OCI-LY7 (cell line): ENCODE results near the gene PSAPL1. TPM values are rescaled to one million over a fixed set of nuclear protein-coding genes. Genes with fewer than 3 reads are reported as not detected.

Experiments used
- BruUV-seq: library from RNA; stranded (reverse); fragments of 400-500 nt; replicated peaks from 2 replicates; lab custom pipeline; 2021; lab: Mats Ljungman, UMichigan
- CTCF ChIA-PET: fragments of 300-600 bp; sonication (Branson Sonifier 250); formaldehyde crosslinking; loops from one replicate; lab custom pipeline; 2022; ENCODE audit warnings: antibody characterized with exemption; ENCODE audit not compliant: unreplicated experiment; lab: Charles Lee
- POLR2A ChIA-PET: fragments of 300-600 bp; sonication (Branson Sonifier 250); formaldehyde crosslinking; loops from one replicate; lab custom pipeline; 2022; ENCODE audit warnings: antibody characterized with exemption; lab: Charles Lee
- DNase-seq: peaks from one replicate; pipeline ENCODE4 v3.0.0-alpha.2; 2015; ENCODE audit warnings: low spot score
- H2AFZ ChIP-seq: fragments of 200-600 bp; sonication (generic), shearing (Covaris generic); 2 replicates; pipeline ENCODE4 v1.6.1; 2014; ENCODE audit warnings: mild to moderate bottlenecking, antibody characterized with exemption, low read length, moderate library complexity
- H3K27ac ChIP-seq: fragments of 200-600 bp; sonication (generic); 2 replicates; pipeline ENCODE4 v1.5.1; 2014; ENCODE audit warnings: mixed run types, low read depth, mild to moderate bottlenecking, moderate library complexity, low read length, inconsistent platforms; ENCODE audit not compliant: poor library complexity, severe bottlenecking
- H3K36me3 ChIP-seq: fragments of 200-600 bp; sonication (generic); 2 replicates; pipeline ENCODE4 v1.6.1; 2014; ENCODE audit warnings: mild to moderate bottlenecking, antibody characterized with exemption, low read length, moderate library complexity, mixed read lengths; ENCODE audit not compliant: insufficient read depth
- H3K4me1 ChIP-seq: fragments of 200-600 bp; sonication (generic); 2 replicates; pipeline ENCODE4 v1.5.1; 2014; ENCODE audit warnings: mild to moderate bottlenecking, low read length; ENCODE audit not compliant: insufficient read depth, poor library complexity, severe bottlenecking
- H3K4me2 ChIP-seq: fragments of 200-600 bp; sonication (generic); 2 replicates; pipeline ENCODE4 v1.6.1; 2014; ENCODE audit warnings: mild to moderate bottlenecking, low read length
- H3K4me3 ChIP-seq: fragments of 200-600 bp; sonication (generic); 2 replicates; pipeline ENCODE4 v1.5.1; 2014; ENCODE audit warnings: mild to moderate bottlenecking, low read depth, low read length; ENCODE audit not compliant: poor library complexity, severe bottlenecking
- H3K79me2 ChIP-seq: fragments of 200-600 bp; sonication (generic); 2 replicates; pipeline ENCODE4 v1.6.1; 2016; ENCODE audit warnings: low read depth, mild to moderate bottlenecking, low read length, moderate library complexity, mixed read lengths; ENCODE audit not compliant: insufficient read depth
- H3K9me2 ChIP-seq: fragments of 200-600 bp; sonication (generic); 2 replicates; pipeline ENCODE4 v1.6.1; 2016; ENCODE audit warnings: mild to moderate bottlenecking, low read length, mixed read lengths; ENCODE audit not compliant: insufficient read depth
- H3K9me3 ChIP-seq: fragments of 200-600 bp; sonication (generic); 2 replicates; pipeline ENCODE4 v1.6.1; 2014; ENCODE audit warnings: mild to moderate bottlenecking, mixed run types, low read length, mixed read lengths
- H4K20me1 ChIP-seq: fragments of 200-600 bp; sonication (generic); 2 replicates; pipeline ENCODE4 v1.6.1; 2014; ENCODE audit warnings: mild to moderate bottlenecking, antibody characterized with exemption, low read length, moderate library complexity, mixed read lengths; ENCODE audit not compliant: insufficient read depth
- EZH2phosphoT487 ChIP-seq: fragments of 200-600 bp; sonication (generic); IDR thresholded peaks from 2 replicates; pipeline ENCODE4 v1.6.1; 2018; ENCODE audit warnings: low read depth, borderline replicate concordance, mild to moderate bottlenecking, mixed run types, antibody characterized with exemption, low read length, moderate library complexity, mixed read lengths
- intact Hi-C: fragments of 100-400 bp; cut with micrococcal nuclease; formaldehyde crosslinking; loops from one replicate; pipeline ENCODE4 v1.10.0; 2022; ENCODE audit not compliant: unreplicated experiment
- total RNA-seq, 2 experiments: library from RNA; depleted of rRNA in 1 of 2; stranded (reverse); fragments of >200 nt in 1 of 2; shearing (Covaris generic) in 1 of 2; gene quantifications; 2 replicates each; pipeline ENCODE4 v1.2.3, GENCODE V29; 2014 to 2022
- TF ChIP-seq, protein P1 (sequence below): fragments of 200-600 bp; sonication (generic); conservative IDR thresholded peaks from 2 replicates; pipeline ENCODE4 v1.5.1; 2014; ENCODE audit warnings: mild to moderate bottlenecking, antibody characterized with exemption, low read length, moderate library complexity, mixed read lengths

The PSAPL1 gene
- total RNA-seq, 2 experiments from 2014 or later, result not detected

DNA sequence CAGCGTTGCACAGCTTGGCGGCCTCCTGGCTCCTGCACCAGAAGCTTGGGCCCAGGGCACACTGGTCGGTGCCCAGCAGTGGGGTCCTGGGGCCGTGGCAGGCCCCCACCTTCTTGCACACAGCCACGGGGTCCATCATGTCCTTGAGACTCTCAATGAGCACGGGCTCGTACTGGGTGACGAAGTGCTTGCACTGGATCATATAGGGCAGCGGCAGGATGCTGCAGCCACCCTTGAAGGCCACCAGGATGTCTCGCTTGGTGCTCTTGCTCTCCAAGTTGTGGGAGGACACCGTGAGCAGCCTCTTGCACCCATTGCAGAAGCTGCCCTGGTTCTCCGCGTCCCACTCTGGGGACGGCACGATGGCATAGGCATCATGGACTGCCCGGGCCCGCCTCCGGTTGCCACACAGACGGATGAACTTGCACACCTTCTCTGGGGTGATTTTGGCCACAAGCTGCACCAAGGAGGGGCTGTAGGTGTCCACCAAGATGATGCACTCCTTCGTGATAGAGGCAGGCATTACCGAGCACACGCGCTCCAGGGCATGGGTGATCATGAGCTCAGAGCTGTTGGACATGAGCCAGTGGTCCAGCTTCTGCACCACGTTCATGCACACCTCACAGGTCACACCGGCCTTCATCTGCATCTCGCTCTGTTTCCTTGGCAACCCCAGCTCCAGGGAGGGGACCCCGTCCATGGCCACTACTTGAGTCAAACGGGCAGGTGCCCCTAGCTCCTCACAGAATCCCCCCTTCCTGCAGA is 1.2 kb downstream of the PSAPL1 start:
- no peaks in the 10 kb centered on the region for H4K20me1 ChIP-seq
- H3K9me2 ChIP-seq, result no peaks in the 10 kb centered on the region
- no peak overlapping the region for H3K4me2 ChIP-seq
- H3K36me3 ChIP-seq, result no peaks in the 10 kb centered on the region
- no peaks in the 10 kb centered on the region for H3K79me2 ChIP-seq
- DNase-seq, result no peak
- no peak overlapping the region for H3K27ac ChIP-seq
- H3K4me3 ChIP-seq, result no peak overlapping the region
- TF ChIP-seq, protein P1, sequence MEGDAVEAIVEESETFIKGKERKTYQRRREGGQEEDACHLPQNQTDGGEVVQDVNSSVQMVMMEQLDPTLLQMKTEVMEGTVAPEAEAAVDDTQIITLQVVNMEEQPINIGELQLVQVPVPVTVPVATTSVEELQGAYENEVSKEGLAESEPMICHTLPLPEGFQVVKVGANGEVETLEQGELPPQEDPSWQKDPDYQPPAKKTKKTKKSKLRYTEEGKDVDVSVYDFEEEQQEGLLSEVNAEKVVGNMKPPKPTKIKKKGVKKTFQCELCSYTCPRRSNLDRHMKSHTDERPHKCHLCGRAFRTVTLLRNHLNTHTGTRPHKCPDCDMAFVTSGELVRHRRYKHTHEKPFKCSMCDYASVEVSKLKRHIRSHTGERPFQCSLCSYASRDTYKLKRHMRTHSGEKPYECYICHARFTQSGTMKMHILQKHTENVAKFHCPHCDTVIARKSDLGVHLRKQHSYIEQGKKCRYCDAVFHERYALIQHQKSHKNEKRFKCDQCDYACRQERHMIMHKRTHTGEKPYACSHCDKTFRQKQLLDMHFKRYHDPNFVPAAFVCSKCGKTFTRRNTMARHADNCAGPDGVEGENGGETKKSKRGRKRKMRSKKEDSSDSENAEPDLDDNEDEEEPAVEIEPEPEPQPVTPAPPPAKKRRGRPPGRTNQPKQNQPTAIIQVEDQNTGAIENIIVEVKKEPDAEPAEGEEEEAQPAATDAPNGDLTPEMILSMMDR, result no peak
- no peak for TF ChIP-seq EZH2phosphoT487
- intact Hi-C loops, result no loop called here
- BruUV-seq, result no TSS peak
- ChIA-PET POLR2A (no interaction called here), CTCF (no interaction called here)
- H3K4me1 ChIP-seq, result no peaks in the 10 kb centered on the region
- H2AFZ ChIP-seq, result no peak overlapping the region
- no peaks in the 10 kb centered on the region for H3K9me3 ChIP-seq

DNA sequence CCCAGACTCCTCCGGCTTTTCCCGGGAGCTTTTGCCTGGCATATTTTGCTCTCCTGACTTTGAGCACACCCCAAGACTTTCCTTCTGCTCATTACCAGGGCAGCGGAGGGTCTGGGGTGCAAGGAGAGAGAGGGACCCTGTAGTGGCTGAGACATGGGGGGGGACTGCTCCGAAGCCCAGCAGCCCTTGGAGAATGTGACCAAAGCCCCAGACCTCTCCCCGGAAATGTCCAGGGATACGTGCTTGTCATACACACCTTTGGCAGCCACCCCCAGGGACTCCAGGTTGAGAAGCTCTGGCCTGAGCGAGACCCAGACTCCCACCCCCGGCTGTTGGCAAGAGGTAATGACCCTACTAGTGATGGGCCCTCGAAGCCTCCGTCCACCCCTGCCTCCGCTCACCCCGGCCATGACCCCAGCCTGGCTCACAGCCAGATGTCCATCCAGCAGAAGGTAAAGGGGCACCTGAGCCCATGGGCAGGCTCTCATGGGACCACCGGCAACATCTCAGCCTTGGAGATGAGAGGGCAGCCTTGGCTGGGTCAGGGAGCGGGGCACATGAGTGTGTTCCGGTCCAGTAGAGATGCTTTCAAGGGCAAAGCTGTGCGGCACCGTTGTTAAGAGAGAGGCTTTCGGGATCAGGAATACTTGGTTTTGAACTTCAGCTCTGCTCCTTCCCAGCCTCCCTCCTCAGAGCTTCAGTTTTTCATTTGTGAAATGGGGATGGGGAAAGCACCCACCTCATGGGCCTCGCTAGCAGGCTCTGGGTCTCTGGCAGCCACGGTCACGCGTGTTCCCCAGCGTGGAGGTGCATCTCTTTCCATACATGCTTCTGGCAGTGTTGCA is 2.0 kb downstream of the PSAPL1 start:
- intact Hi-C loops, result no loop called here
- no peak for DNase-seq
- Histone ChIP-seq H3K36me3 (no peaks in the 10 kb centered on the region), H3K9me2 (no peaks in the 10 kb centered on the region), H3K4me3 (no peak overlapping the region), H2AFZ (no peak overlapping the region), H3K79me2 (no peaks in the 10 kb centered on the region), H3K9me3 (no peaks in the 10 kb centered on the region), H4K20me1 (no peaks in the 10 kb centered on the region), H3K27ac (no peak overlapping the region), H3K4me2 (no peak overlapping the region), H3K4me1 (no peaks in the 10 kb centered on the region)
- CTCF ChIA-PET, result no interaction called here
- TF ChIP-seq, protein P1, result no peak
- TF ChIP-seq EZH2phosphoT487, result no peak
- BruUV-seq, result no TSS peak
- POLR2A ChIA-PET, result no interaction called here
